Neural cell (in vitro differentiated cells): ENCODE results near the gene HNRNPAB. TPM values are rescaled to one million over a fixed set of nuclear protein-coding genes. Genes with fewer than 3 reads are reported as not detected.

Source experiments
- H2AFZ ChIP-seq: fragments of 200-600, 300-800 bp; sonication (generic), shearing (Covaris generic); 2 replicates; pipeline ENCODE4 v1.6.0; 2014; ENCODE audit warnings: low read depth, mild to moderate bottlenecking, antibody characterized with exemption, low read length, moderate library complexity
- H3F3A ChIP-seq: fragments of 200-600 bp; shearing (Covaris generic); 2 replicates; pipeline ENCODE4 v1.6.1; 2016; ENCODE audit warnings: mild to moderate bottlenecking, moderate library complexity, mixed read lengths, antibody characterized with exemption, low read length; ENCODE audit not compliant: insufficient read depth, poor library complexity, severe bottlenecking
- H3K27ac ChIP-seq: fragments of 200-600, 300-800 bp; sonication (generic), shearing (Covaris generic); 2 replicates; pipeline ENCODE4 v1.5.1; 2014; ENCODE audit warnings: mild to moderate bottlenecking, low read length, moderate library complexity
- H3K27me3 ChIP-seq: fragments of 300-800, 200-600 bp; sonication (generic), shearing (Covaris generic); 2 replicates; pipeline ENCODE4 v1.6.0; 2014; ENCODE audit warnings: mild to moderate bottlenecking, low read depth, low read length, moderate library complexity; ENCODE audit not compliant: insufficient read depth
- H3K36me3 ChIP-seq: fragments of 300-800, 200-600 bp; sonication (generic), shearing (Covaris generic); 2 replicates; pipeline ENCODE4 v1.5.1; 2014; ENCODE audit warnings: mild to moderate bottlenecking, antibody characterized with exemption, low read length, moderate library complexity; ENCODE audit not compliant: insufficient read depth
- H3K4me2 ChIP-seq: fragments of 300-800, 200-600 bp; sonication (generic), shearing (Covaris generic); 2 replicates; pipeline ENCODE4 v1.6.0; 2014; ENCODE audit warnings: mild to moderate bottlenecking, low read length
- H3K4me3 ChIP-seq: fragments of 300-800, 200-600 bp; sonication (generic), shearing (Covaris generic); 2 replicates; pipeline ENCODE4 v1.5.1; 2014; ENCODE audit warnings: mild to moderate bottlenecking, low read length, moderate library complexity
- H3K79me2 ChIP-seq: fragments of 200-600 bp; shearing (Covaris generic); replicated peaks from 2 replicates; pipeline ENCODE4 v1.6.0; 2014; ENCODE audit warnings: mild to moderate bottlenecking, low read length, moderate library complexity; ENCODE audit not compliant: insufficient read depth
- H3K9ac ChIP-seq: fragments of 300-800, 200-600 bp; sonication (generic), shearing (Covaris generic); 2 replicates; pipeline ENCODE4 v1.6.1; 2016; ENCODE audit warnings: mild to moderate bottlenecking, low read length, mixed read lengths
- H3K9me2 ChIP-seq: fragments of 200-600 bp; shearing (Covaris generic); 2 replicates; pipeline ENCODE4 v1.6.1; 2016; ENCODE audit warnings: mild to moderate bottlenecking, low read length, mixed read lengths; ENCODE audit not compliant: insufficient read depth
- H3K9me3 ChIP-seq: fragments of 200-600, 300-800 bp; sonication (generic), shearing (Covaris generic); 2 replicates; pipeline ENCODE4 v1.6.1; 2016; ENCODE audit warnings: mild to moderate bottlenecking, mixed run types, low read length, moderate library complexity, mixed read lengths
- H4K20me1 ChIP-seq: fragments of 200-600 bp; shearing (Covaris generic); 2 replicates; pipeline ENCODE4 v1.6.1; 2016; ENCODE audit warnings: mild to moderate bottlenecking, mixed run types; ENCODE audit not compliant: insufficient read depth
- EP300 ChIP-seq: fragments of 450-650 bp; conservative IDR thresholded peaks from 2 replicates; pipeline ENCODE4 v1.6.1; 2014; ENCODE audit warnings: antibody characterized with exemption, mild to moderate bottlenecking, moderate library complexity; ENCODE audit not compliant: poor library complexity, severe bottlenecking
- EZH2 ChIP-seq: fragments of 200-600, 300-800 bp; shearing (Covaris generic), sonication (generic); IDR thresholded peaks from 2 replicates; pipeline ENCODE4 v1.6.1; 2014; ENCODE audit warnings: antibody characterized with exemption, low read length, borderline replicate concordance, mild to moderate bottlenecking; ENCODE audit not compliant: insufficient read depth, poor library complexity, severe bottlenecking
- MXI1 ChIP-seq: fragments of 450-650 bp; conservative IDR thresholded peaks from 2 replicates; pipeline ENCODE4 v1.6.1; 2014; ENCODE audit warnings: antibody characterized with exemption, mild to moderate bottlenecking; ENCODE audit not compliant: poor library complexity, severe bottlenecking
- POLR2AphosphoS5 ChIP-seq: IDR thresholded peaks from 2 replicates; pipeline ENCODE4 v1.6.1; 2012
- RAD21 ChIP-seq: fragments of 450-650 bp; conservative IDR thresholded peaks from 2 replicates; pipeline ENCODE4 v1.6.1; 2014; ENCODE audit warnings: antibody characterized with exemption, mild to moderate bottlenecking, moderate library complexity
- SMC3 ChIP-seq: fragments of 450-650 bp; conservative IDR thresholded peaks from 2 replicates; pipeline ENCODE4 v1.6.1; 2014; ENCODE audit warnings: antibody characterized with exemption, mild to moderate bottlenecking, moderate library complexity; ENCODE audit not compliant: poor library complexity
- TAF1 ChIP-seq: IDR thresholded peaks from 2 replicates; pipeline ENCODE4 v1.6.1; 2012; ENCODE audit warnings: low read depth
- polyA plus RNA-seq: library from polyadenylated mRNA; depleted of rRNA; stranded (reverse); fragments of >200 nt; gene quantifications from 2 replicates; pipeline ENCODE4 v1.2.3, GENCODE V29; 2014
- TF ChIP-seq, protein P1 (sequence below): IDR thresholded peaks from 2 replicates; pipeline ENCODE4 v1.6.1; 2012; ENCODE audit warnings: borderline replicate concordance
- TF ChIP-seq, protein P2 (sequence below): fragments of 450-650 bp; IDR thresholded peaks from 2 replicates; pipeline ENCODE4 v1.5.1; 2014; ENCODE audit warnings: antibody characterized with exemption, mild to moderate bottlenecking, moderate library complexity; ENCODE audit not compliant: poor library complexity, severe bottlenecking

The HNRNPAB gene
- polyA plus RNA-seq, 1 donor from 2014 or later: 129 TPM

GRCh38 chr5:178211095-178212048, 7.0 kb downstream of the HNRNPAB start:
- H3K36me3 ChIP-seq: peaks cover 10% of the 10 kb centered on the region
- no peaks in the 10 kb centered on the region for H3K9me2 ChIP-seq
- no peak overlapping the region for H3K4me2 ChIP-seq
- H3K9ac ChIP-seq: no peak overlapping the region
- no peaks in the 10 kb centered on the region for H3F3A ChIP-seq
- H2AFZ ChIP-seq: no peak overlapping the region
- peaks cover 28% of the 10 kb centered on the region for H3K79me2 ChIP-seq
- no peak overlapping the region for H3K27ac ChIP-seq
- no peaks in the 10 kb centered on the region for H3K9me3 ChIP-seq
- no peak for TF ChIP-seq POLR2AphosphoS5
- no peak for TF ChIP-seq SMC3
- TF ChIP-seq MXI1: no peak
- TF ChIP-seq EP300: no peak
- no peak for TF ChIP-seq EZH2
- TF ChIP-seq, protein P1, sequence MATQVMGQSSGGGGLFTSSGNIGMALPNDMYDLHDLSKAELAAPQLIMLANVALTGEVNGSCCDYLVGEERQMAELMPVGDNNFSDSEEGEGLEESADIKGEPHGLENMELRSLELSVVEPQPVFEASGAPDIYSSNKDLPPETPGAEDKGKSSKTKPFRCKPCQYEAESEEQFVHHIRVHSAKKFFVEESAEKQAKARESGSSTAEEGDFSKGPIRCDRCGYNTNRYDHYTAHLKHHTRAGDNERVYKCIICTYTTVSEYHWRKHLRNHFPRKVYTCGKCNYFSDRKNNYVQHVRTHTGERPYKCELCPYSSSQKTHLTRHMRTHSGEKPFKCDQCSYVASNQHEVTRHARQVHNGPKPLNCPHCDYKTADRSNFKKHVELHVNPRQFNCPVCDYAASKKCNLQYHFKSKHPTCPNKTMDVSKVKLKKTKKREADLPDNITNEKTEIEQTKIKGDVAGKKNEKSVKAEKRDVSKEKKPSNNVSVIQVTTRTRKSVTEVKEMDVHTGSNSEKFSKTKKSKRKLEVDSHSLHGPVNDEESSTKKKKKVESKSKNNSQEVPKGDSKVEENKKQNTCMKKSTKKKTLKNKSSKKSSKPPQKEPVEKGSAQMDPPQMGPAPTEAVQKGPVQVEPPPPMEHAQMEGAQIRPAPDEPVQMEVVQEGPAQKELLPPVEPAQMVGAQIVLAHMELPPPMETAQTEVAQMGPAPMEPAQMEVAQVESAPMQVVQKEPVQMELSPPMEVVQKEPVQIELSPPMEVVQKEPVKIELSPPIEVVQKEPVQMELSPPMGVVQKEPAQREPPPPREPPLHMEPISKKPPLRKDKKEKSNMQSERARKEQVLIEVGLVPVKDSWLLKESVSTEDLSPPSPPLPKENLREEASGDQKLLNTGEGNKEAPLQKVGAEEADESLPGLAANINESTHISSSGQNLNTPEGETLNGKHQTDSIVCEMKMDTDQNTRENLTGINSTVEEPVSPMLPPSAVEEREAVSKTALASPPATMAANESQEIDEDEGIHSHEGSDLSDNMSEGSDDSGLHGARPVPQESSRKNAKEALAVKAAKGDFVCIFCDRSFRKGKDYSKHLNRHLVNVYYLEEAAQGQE: no peak
- no peak for TF ChIP-seq TAF1
- TF ChIP-seq RAD21: no peak
- TF ChIP-seq, protein P2, sequence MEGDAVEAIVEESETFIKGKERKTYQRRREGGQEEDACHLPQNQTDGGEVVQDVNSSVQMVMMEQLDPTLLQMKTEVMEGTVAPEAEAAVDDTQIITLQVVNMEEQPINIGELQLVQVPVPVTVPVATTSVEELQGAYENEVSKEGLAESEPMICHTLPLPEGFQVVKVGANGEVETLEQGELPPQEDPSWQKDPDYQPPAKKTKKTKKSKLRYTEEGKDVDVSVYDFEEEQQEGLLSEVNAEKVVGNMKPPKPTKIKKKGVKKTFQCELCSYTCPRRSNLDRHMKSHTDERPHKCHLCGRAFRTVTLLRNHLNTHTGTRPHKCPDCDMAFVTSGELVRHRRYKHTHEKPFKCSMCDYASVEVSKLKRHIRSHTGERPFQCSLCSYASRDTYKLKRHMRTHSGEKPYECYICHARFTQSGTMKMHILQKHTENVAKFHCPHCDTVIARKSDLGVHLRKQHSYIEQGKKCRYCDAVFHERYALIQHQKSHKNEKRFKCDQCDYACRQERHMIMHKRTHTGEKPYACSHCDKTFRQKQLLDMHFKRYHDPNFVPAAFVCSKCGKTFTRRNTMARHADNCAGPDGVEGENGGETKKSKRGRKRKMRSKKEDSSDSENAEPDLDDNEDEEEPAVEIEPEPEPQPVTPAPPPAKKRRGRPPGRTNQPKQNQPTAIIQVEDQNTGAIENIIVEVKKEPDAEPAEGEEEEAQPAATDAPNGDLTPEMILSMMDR: no peak
- no peak overlapping the region for H3K4me3 ChIP-seq
- peaks cover 13% of the 10 kb centered on the region for H4K20me1 ChIP-seq
- no peaks in the 10 kb centered on the region for H3K27me3 ChIP-seq

DNA sequence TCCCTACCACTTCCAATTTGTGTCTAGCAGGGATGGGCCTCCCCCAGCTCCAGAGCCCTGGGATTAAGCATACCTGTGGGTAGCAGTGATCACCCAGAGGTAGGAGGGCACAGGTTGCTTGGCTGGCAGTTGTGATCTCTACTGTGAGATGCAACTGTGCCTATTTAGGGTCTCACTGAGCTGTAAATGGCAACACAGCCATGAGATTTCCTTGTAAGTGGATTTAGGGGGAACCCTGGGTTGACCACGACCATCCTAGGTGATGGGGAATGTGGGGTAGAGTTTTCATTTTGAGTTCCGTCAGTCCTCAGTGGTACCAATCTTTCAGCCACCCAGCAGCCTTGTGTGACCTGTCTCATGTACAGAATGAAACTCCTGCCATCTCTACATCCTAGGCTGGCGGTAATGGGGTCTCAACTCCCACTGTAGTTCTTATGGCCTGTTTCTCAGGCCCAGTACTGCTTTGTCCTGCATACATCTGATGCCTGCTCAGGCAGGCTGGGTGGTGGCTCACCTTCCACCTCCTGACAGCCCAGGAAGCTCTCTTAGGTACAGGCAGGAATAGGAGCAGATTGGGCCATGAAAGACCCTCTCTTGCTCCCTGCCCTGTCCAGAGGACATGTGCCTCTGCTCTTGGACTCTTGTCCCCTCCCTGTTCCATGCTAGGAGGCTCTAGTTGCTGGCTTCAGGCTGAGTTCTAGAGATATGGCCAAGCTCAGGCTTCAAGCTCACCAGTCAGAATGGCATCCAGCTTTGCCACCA, 8.1 kb downstream of the HNRNPAB start:
- H3K4me2 ChIP-seq: no peak overlapping the region
- H3K9ac ChIP-seq: no peak overlapping the region
- no peak overlapping the region for H3K27ac ChIP-seq
- TF ChIP-seq RAD21: no peak
- no peak for TF ChIP-seq MXI1
- no peak for TF ChIP-seq EP300
- no peak for TF ChIP-seq TAF1
- TF ChIP-seq EZH2: no peak
- no peak for TF ChIP-seq SMC3
- TF ChIP-seq, protein P1: no peak
- no peak for TF ChIP-seq POLR2AphosphoS5
- TF ChIP-seq, protein P2: no peak
- H4K20me1 ChIP-seq: peaks cover 7% of the 10 kb centered on the region
- H3K4me3 ChIP-seq: no peak overlapping the region
- peaks cover 17% of the 10 kb centered on the region for H3K79me2 ChIP-seq
- no peaks in the 10 kb centered on the region for H3K27me3 ChIP-seq
- H3K36me3 ChIP-seq: peaks cover 10% of the 10 kb centered on the region
- H3K9me3 ChIP-seq: no peaks in the 10 kb centered on the region
- no peaks in the 10 kb centered on the region for H3F3A ChIP-seq
- H2AFZ ChIP-seq: no peak overlapping the region
- no peaks in the 10 kb centered on the region for H3K9me2 ChIP-seq
